Gastroesophageal sphincter (tissue), 3 donors: ENCODE data around the gene SLC27A2.

Experiments
- CTCF ChIP-seq, 4 experiments: fragments of 200-600 bp in 2 of 4; fragments of 450-650 bp in 2 of 4; sonication (generic) in 1 of 4; IDR thresholded peaks; one replicate each; pipeline ENCODE4 v1.5.1; 2017 to 2019; ENCODE audit warnings: antibody characterized with exemption in 4 of 4, mild to moderate bottlenecking in 2 of 4, moderate library complexity in 2 of 4
- EP300 ChIP-seq: sonication (generic); formaldehyde crosslinking; IDR thresholded peaks from one replicate; pipeline ENCODE4 v1.6.1; 2017; ENCODE audit warnings: antibody characterized with exemption, mild to moderate bottlenecking
- POLR2A ChIP-seq, 2 donors: fragments of 450-650 bp; IDR thresholded peaks; one replicate each; pipeline ENCODE4 v1.6.1; 2017; ENCODE audit warnings: antibody characterized with exemption in 2 of 2, mild to moderate bottlenecking in 2 of 2, moderate library complexity in 1 of 2
- POLR2AphosphoS5 ChIP-seq: sonication (generic); formaldehyde crosslinking; IDR thresholded peaks from one replicate; pipeline ENCODE4 v1.6.1; 2017; ENCODE audit warnings: antibody characterized with exemption

- TF ChIP-seq CTCF (IDR thresholded peaks at IDR 0.05) = no peak
- TF ChIP-seq EP300 = no peak
- TF ChIP-seq POLR2A (IDR thresholded peaks at IDR 0.05) = no peak
- TF ChIP-seq POLR2AphosphoS5 = no peak
These were observed 20.0 kb downstream of the SLC27A2 start for GRCh38 chr15:50202003-50202402.
